Astrocyte (in vitro differentiated cells and primary cell): ENCODE data around the gene ZNF324B. TPM values are rescaled to one million over a fixed set of nuclear protein-coding genes. Genes with fewer than 3 reads are reported as not detected.

Experiments used
- DNase-seq: peaks from one replicate; pipeline ENCODE4 v3.0.0-alpha.2; 2010; ENCODE audit warnings: low read depth
- FAIRE-seq: peaks from 2 replicates; lab custom pipeline; 2011; peaks lifted over from hg19 to GRCh38; lab: Jason Lieb, UNC
- H2AFZ ChIP-seq: 2 replicates; pipeline ENCODE4 v1.6.0; 2012; ENCODE audit warnings: low read depth, low read length, inconsistent platforms
- H3K27ac ChIP-seq: 2 replicates; pipeline ENCODE4 v1.5.1; 2011; ENCODE audit warnings: low read depth, low read length, inconsistent platforms
- H3K27me3 ChIP-seq: 2 replicates; pipeline ENCODE4 v1.6.0; 2011; ENCODE audit warnings: low read length, inconsistent platforms; ENCODE audit not compliant: insufficient read depth
- H3K36me3 ChIP-seq: 2 replicates; pipeline ENCODE4 v1.5.1; 2011; ENCODE audit warnings: low read length, inconsistent platforms; ENCODE audit not compliant: insufficient read depth
- H3K4me1 ChIP-seq: 2 replicates; pipeline ENCODE4 v1.5.1; 2011; ENCODE audit warnings: low read length, inconsistent platforms; ENCODE audit not compliant: insufficient read depth
- H3K4me2 ChIP-seq: 2 replicates; pipeline ENCODE4 v1.6.0; 2012; ENCODE audit warnings: low read length, inconsistent platforms
- H3K4me3 ChIP-seq: 2 replicates; pipeline ENCODE4 v1.5.1; 2011; ENCODE audit warnings: low read depth, mild to moderate bottlenecking, low read length, inconsistent platforms; ENCODE audit not compliant: insufficient read depth
- H3K79me2 ChIP-seq: 2 replicates; pipeline ENCODE4 v1.6.0; 2012; ENCODE audit warnings: mild to moderate bottlenecking, low read length, inconsistent platforms; ENCODE audit not compliant: insufficient read depth
- H3K9ac ChIP-seq: 2 replicates; pipeline ENCODE4 v1.6.0; 2012; ENCODE audit warnings: mild to moderate bottlenecking, low read length, inconsistent platforms
- H3K9me3 ChIP-seq: 2 replicates; pipeline ENCODE4 v1.5.1; 2012; ENCODE audit warnings: low read depth, mild to moderate bottlenecking, low read length, inconsistent platforms; ENCODE audit not compliant: insufficient read depth
- H4K20me1 ChIP-seq: 2 replicates; pipeline ENCODE4 v1.6.0; 2012; ENCODE audit warnings: low read length, inconsistent platforms; ENCODE audit not compliant: insufficient read depth
- H3K27ac Mint-ChIP-seq: one replicate; pipeline ENCODE4 v1.8.0; 2021; ENCODE audit warnings: mild to moderate bottlenecking, mixed read lengths; ENCODE audit not compliant: unreplicated experiment
- H3K27me3 Mint-ChIP-seq: one replicate; pipeline ENCODE4 v1.8.0; 2021; ENCODE audit warnings: low read depth, mixed read lengths; ENCODE audit not compliant: unreplicated experiment
- H3K36me3 Mint-ChIP-seq: one replicate; pipeline ENCODE4 v1.8.0; 2021; ENCODE audit warnings: low read depth, mixed read lengths; ENCODE audit not compliant: unreplicated experiment
- H3K4me1 Mint-ChIP-seq: one replicate; pipeline ENCODE4 v1.8.0; 2021; ENCODE audit warnings: low read depth, mixed read lengths; ENCODE audit not compliant: unreplicated experiment
- H3K4me3 Mint-ChIP-seq: one replicate; pipeline ENCODE4 v1.8.0; 2021; ENCODE audit warnings: mild to moderate bottlenecking, moderate library complexity, mixed read lengths; ENCODE audit not compliant: unreplicated experiment
- H3K9me3 Mint-ChIP-seq: one replicate; pipeline ENCODE4 v1.8.0; 2021; ENCODE audit warnings: mild to moderate bottlenecking, mixed read lengths; ENCODE audit not compliant: unreplicated experiment
- EZH2 ChIP-seq: IDR thresholded peaks from 2 replicates; pipeline ENCODE4 v1.6.1; 2012; ENCODE audit warnings: mild to moderate bottlenecking, low read length, inconsistent platforms; ENCODE audit not compliant: insufficient read depth
- total RNA-seq: library from RNA; stranded (reverse); gene quantifications from 2 replicates; pipeline ENCODE4 v1.2.1, GENCODE V29; 2021
- TF ChIP-seq, protein P1 (sequence below): IDR thresholded peaks from 2 replicates; pipeline ENCODE4 v1.5.1; 2011; ENCODE audit warnings: low read depth, mild to moderate bottlenecking, inconsistent platforms, low read length, moderate library complexity; ENCODE audit not compliant: insufficient read depth

The ZNF324B gene
- total RNA-seq, 1 donor from 2014 or later, result 4.9 TPM

DNA sequence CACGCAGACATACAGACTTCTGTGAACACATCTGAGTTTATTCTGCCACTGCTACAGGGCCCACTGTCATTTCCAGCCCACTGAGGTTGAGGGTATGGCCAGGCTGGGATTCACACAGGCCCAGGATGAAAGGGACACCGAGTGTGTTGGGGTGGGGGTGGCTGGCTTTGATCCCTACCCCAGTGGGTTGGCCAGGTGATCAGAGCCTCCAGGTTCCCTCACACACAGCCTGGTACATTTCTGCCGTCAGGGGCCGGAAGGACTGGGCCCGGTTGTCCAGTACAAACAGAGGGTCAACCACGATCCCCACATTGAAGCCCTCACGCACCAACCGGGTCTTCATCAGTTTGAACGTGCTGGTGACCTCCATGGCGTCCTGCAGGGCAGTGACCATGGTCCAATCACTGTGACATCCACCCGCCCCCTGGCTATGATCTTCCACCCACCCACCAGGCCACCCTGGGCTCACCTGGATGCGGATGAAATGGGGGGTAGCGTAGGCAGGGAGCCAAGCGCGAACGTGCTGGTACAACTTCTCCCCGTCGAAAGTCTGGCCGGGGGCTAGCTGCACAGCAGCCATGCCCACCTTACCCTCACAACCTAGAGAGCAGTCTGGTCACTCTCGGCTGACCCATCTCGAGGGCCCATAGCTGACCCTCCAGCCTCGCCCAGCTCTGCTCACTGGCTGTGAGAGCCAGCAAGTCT lies 47.0 kb downstream of the ZNF324B start:
- H3K27ac Mint-ChIP-seq, result peak overlapping the region; percentile 41
- Histone ChIP-seq H2AFZ (peak overlapping the region; percentile 66), H3K9ac (no peak overlapping the region), H3K36me3 (no peaks in the 10 kb centered on the region), H3K4me2 (peak overlapping the region; percentile 93), H3K4me1 (peaks cover 4% of the 10 kb centered on the region), H3K9me3 (peaks cover 4% of the 10 kb centered on the region), H3K4me3 (peak overlapping the region; percentile 48), H3K27me3 (no peaks in the 10 kb centered on the region), H3K79me2 (no peaks in the 10 kb centered on the region), H3K27ac (no peak overlapping the region), H4K20me1 (no peaks in the 10 kb centered on the region)
- no peaks in the 10 kb centered on the region for H3K27me3 Mint-ChIP-seq
- no peak for TF ChIP-seq EZH2
- TF ChIP-seq, protein P1, sequence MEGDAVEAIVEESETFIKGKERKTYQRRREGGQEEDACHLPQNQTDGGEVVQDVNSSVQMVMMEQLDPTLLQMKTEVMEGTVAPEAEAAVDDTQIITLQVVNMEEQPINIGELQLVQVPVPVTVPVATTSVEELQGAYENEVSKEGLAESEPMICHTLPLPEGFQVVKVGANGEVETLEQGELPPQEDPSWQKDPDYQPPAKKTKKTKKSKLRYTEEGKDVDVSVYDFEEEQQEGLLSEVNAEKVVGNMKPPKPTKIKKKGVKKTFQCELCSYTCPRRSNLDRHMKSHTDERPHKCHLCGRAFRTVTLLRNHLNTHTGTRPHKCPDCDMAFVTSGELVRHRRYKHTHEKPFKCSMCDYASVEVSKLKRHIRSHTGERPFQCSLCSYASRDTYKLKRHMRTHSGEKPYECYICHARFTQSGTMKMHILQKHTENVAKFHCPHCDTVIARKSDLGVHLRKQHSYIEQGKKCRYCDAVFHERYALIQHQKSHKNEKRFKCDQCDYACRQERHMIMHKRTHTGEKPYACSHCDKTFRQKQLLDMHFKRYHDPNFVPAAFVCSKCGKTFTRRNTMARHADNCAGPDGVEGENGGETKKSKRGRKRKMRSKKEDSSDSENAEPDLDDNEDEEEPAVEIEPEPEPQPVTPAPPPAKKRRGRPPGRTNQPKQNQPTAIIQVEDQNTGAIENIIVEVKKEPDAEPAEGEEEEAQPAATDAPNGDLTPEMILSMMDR, result no peak
- peak overlapping the region; percentile 91 for H3K4me3 Mint-ChIP-seq
- H3K9me3 Mint-ChIP-seq, result no peaks in the 10 kb centered on the region
- H3K4me1 Mint-ChIP-seq, result peaks cover 8% of the 10 kb centered on the region
- FAIRE-seq, result no peak
- peaks cover 8% of the 10 kb centered on the region for H3K36me3 Mint-ChIP-seq
- DNase-seq, result no peak

DNA sequence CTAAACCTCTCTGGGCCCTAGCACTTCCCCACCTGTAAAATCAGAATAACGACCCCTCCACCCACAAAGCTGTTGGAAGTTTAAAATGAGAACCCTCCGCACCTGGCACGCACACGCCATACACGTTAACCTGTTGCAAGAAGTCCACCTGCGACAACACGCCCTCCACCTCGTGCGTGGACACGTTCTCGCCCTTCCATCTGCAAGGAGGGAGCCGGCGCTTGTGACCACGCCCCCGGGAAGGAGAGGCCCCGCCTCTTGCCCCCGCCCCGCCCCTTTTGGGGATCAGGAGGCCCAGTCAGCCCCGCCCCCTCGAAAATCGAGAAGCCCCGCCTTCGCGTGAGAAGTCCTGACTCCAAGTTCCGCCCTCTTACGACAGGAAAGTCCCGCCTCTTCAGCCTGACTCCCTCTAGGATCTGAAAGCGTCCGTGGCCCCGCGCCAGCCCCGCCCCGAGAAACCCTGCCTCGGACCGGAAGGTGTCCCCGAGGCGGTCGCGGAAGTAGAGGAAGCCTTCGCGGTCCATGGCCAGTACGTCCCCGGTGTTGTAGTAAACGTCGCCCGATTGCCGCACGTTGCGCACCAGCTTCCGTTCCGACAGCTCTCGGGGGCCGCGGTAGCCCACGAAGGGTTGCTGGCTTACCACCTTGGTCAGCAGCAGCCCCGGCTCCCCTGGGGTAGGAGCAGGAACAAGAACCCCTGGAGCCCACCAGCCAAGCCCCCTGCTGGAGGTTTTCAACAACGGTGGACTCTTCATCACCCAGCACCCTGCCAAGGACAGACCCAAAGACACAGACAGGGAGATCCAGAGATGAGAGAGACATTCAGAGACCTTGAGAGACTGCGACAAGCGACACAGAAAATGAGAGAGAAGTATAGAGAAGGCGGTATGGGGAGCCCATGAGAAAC lies 47.9 kb downstream of the ZNF324B start:
- Mint-ChIP-seq H3K4me1 (peaks cover 8% of the 10 kb centered on the region), H3K36me3 (peaks cover 8% of the 10 kb centered on the region), H3K9me3 (no peaks in the 10 kb centered on the region), H3K4me3 (peak overlapping the region; percentile 91), H3K27ac (peak overlapping the region; percentile 79), H3K27me3 (no peaks in the 10 kb centered on the region)
- H2AFZ ChIP-seq, result peak overlapping the region; percentile 87
- peak overlapping the region; percentile 66 for H3K4me3 ChIP-seq
- H3K9ac ChIP-seq, result peak overlapping the region; percentile 71
- no peaks in the 10 kb centered on the region for H3K36me3 ChIP-seq
- H3K27ac ChIP-seq, result peak overlapping the region; percentile 38
- no peaks in the 10 kb centered on the region for H4K20me1 ChIP-seq
- peaks cover 4% of the 10 kb centered on the region for H3K4me1 ChIP-seq
- FAIRE-seq (no peak), DNase-seq (peak; percentile 92)
- H3K27me3 ChIP-seq, result no peaks in the 10 kb centered on the region
- H3K9me3 ChIP-seq, result peaks cover 4% of the 10 kb centered on the region
- H3K4me2 ChIP-seq, result peak overlapping the region; percentile 93
- H3K79me2 ChIP-seq, result no peaks in the 10 kb centered on the region
- no peak for TF ChIP-seq EZH2
- TF ChIP-seq, protein P1, result peak; percentile 23
